Lung (tissue), 12 donors: ENCODE results near the gene SSBP3. TPM values are rescaled to one million over a fixed set of nuclear protein-coding genes. Genes with fewer than 3 reads are reported as not detected.

Source experiments
- ATAC-seq: fragments of 200-7000 bp; cut with Tn5 transposase; one replicate; pipeline ENCODE4 v1.9.1; 2020; ENCODE audit warnings: moderate number of reproducible peaks; ENCODE audit not compliant: insufficient read depth, low FRiP score
- DNase-seq, 3 donors: peaks; one replicate each; pipeline ENCODE4 v3.0.0-alpha.2; 2013 to 2017
- H3K27ac ChIP-seq, 2 donors: one replicate each; pipeline ENCODE4 v1.5.1; 2013; ENCODE audit warnings: mild to moderate bottlenecking in 2 of 2, moderate library complexity in 2 of 2, control low read depth in 1 of 2, inconsistent platforms in 1 of 2, low read depth in 1 of 2, low read length in 1 of 2
- H3K27me3 ChIP-seq, 3 donors: one replicate each; pipeline ENCODE4 v1.5.1; 2013; ENCODE audit warnings: low read length in 2 of 3; ENCODE audit not compliant: control insufficient read depth in 3 of 3, insufficient read depth in 3 of 3
- H3K36me3 ChIP-seq, 4 donors: one replicate each; pipeline ENCODE4 v1.5.1; 2013; ENCODE audit warnings: low read length in 4 of 4, mild to moderate bottlenecking in 1 of 4, moderate library complexity in 1 of 4; ENCODE audit not compliant: control insufficient read depth in 4 of 4, insufficient read depth in 4 of 4
- H3K4me1 ChIP-seq, 5 donors: one replicate each; pipeline ENCODE4 v1.5.1; 2013; ENCODE audit warnings: low read length in 5 of 5, mild to moderate bottlenecking in 2 of 5, moderate library complexity in 1 of 5; ENCODE audit not compliant: control insufficient read depth in 5 of 5, insufficient read depth in 5 of 5
- H3K4me3 ChIP-seq: one replicate; pipeline ENCODE4 v1.5.1; 2013; ENCODE audit warnings: mild to moderate bottlenecking, control low read depth, moderate library complexity
- H3K9ac ChIP-seq, 2 donors: one replicate each; pipeline ENCODE4 v1.5.1; 2013; ENCODE audit warnings: low read length in 2 of 2, control low read depth in 1 of 2; ENCODE audit not compliant: insufficient read depth in 1 of 2
- H3K9me3 ChIP-seq, 4 donors: one replicate each; pipeline ENCODE4 v1.5.1; 2013; ENCODE audit warnings: low read length in 3 of 4, mild to moderate bottlenecking in 1 of 4, moderate library complexity in 1 of 4; ENCODE audit not compliant: control insufficient read depth in 4 of 4, insufficient read depth in 3 of 4
- WGBS, 2 donors: extraction: QIAGEN DNeasy Blood & Tissue Kit; methylation state at CpG; one replicate each; pipeline ENCODE4 v1.1.7; 2013; 5-methylcytosine and 5-hydroxymethylcytosine counted together
- polyA plus RNA-seq, 2 donors: library from polyadenylated mRNA; stranded (reverse); fragments of 200-250 nt; gene quantifications; one replicate each; pipeline ENCODE4 v1.2.1, GENCODE V29; 2013
- total RNA-seq, 2 donors: library from RNA; depleted of rRNA in 1 of 2; stranded (reverse); fragments of >200 nt in 1 of 2; gene quantifications; one replicate each; pipeline ENCODE4 v1.2.1, GENCODE V29; 2014 to 2021
- TF ChIP-seq, protein P1 (sequence below): IDR thresholded peaks from 2 replicates; pipeline ENCODE4 v1.5.1; 2012; ENCODE audit warnings: mild to moderate bottlenecking; ENCODE audit errors: control extremely low read depth, extremely low read depth
- donor health status: control.
- donor health status: control.
- donor health status: Bipolar disorder and iron deficiency.
- donor health status: healthy.
- donor health status: DM: yes; HTN: yes; CAD: no.

Gene SSBP3
- total and polyA plus RNA-seq, 4 donors, result 15.9 to 47.8 (median 34.8) TPM

DNA sequence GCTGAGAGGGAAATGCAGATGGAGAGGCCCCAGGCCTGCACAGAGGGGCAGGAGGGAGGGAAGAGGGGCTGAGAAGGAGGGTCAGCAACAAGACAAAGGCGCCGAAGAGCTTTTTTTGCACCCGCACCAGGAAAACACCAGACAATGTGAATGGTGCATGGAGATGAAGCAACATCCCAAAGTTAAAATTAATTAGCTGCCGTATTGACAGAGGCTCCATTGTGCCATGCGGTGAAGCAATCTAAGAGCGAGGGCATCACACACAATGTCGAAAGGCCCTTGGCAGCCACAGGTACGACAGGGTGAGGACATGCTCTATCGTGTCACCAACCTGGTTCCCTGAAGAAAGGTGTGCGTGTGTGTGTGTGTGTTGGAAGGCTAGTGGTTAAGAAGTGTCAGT lies 41.2 kb downstream of the SSBP3 start:
- H3K27ac ChIP-seq, result no peak overlapping the region
- H3K4me1 ChIP-seq, result peaks cover 5 to 23% (median 11%) of the 10 kb centered on the region in 5 donors
- no peak for DNase-seq
- H3K36me3 ChIP-seq, result peaks cover 0 to 4% (median 1%) of the 10 kb centered on the region in 4 donors
- no peaks in the 10 kb centered on the region for H3K9me3 ChIP-seq
- TF ChIP-seq, protein P1, sequence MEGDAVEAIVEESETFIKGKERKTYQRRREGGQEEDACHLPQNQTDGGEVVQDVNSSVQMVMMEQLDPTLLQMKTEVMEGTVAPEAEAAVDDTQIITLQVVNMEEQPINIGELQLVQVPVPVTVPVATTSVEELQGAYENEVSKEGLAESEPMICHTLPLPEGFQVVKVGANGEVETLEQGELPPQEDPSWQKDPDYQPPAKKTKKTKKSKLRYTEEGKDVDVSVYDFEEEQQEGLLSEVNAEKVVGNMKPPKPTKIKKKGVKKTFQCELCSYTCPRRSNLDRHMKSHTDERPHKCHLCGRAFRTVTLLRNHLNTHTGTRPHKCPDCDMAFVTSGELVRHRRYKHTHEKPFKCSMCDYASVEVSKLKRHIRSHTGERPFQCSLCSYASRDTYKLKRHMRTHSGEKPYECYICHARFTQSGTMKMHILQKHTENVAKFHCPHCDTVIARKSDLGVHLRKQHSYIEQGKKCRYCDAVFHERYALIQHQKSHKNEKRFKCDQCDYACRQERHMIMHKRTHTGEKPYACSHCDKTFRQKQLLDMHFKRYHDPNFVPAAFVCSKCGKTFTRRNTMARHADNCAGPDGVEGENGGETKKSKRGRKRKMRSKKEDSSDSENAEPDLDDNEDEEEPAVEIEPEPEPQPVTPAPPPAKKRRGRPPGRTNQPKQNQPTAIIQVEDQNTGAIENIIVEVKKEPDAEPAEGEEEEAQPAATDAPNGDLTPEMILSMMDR, result no peak
- ATAC-seq, result no peak
- H3K9ac ChIP-seq, result no peak overlapping the region
- H3K4me3 ChIP-seq, result no peak overlapping the region
- WGBS, 2 donors, result 56 to 70% methylated on average over 10 of the region's 10 CpGs
- H3K27me3 ChIP-seq, result no peaks in the 10 kb centered on the region

DNA sequence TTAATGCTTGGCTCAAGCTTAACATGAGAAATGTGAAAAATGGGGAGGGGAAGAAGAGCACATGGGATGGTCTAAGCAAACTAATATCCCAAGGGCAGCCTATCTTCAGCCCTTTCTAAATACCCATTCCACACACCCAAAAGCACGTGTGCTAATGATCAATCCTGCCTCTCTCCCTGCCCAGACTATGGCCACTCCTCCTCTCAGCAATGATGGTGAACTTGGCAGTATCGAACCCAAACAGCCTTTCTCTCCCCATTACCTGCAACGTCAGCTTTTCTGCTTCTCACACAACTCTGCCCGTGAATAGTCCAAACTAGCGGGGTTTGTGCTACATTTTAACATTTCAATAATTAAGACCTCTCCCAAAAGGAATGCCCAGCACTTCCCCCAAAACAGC lies 41.6 kb downstream of the SSBP3 start:
- Histone ChIP-seq H3K9ac (no peak overlapping the region), H3K36me3 (peaks cover 0 to 3% (median 1%) of the 10 kb centered on the region in 4 donors), H3K4me3 (no peak overlapping the region), H3K27me3 (no peaks in the 10 kb centered on the region), H3K9me3 (no peaks in the 10 kb centered on the region), H3K4me1 (peaks cover 8 to 23% (median 11%) of the 10 kb centered on the region in 5 donors), H3K27ac (no peak overlapping the region)
- no peak for ATAC-seq
- TF ChIP-seq, protein P1, result no peak
- DNase-seq, result no peak
- WGBS, 2 donors, result 84 to 94% methylated on average over 5 of the region's 5 CpGs

- Histone ChIP-seq H3K27ac (no peak overlapping the region), H3K36me3 (peaks cover 0 to 3% (median 0%) of the 10 kb centered on the region in 4 donors), H3K27me3 (no peaks in the 10 kb centered on the region), H3K4me3 (no peak overlapping the region), H3K9me3 (no peaks in the 10 kb centered on the region), H3K4me1 (peaks cover 11 to 26% (median 12%) of the 10 kb centered on the region in 5 donors), H3K9ac (no peak overlapping the region)
- DNase-seq (no peak), ATAC-seq (no peak)
- TF ChIP-seq, protein P1, result no peak
Measured at GRCh38 chr1:54363925-54364324, 42.3 kb downstream of the SSBP3 start.

DNA sequence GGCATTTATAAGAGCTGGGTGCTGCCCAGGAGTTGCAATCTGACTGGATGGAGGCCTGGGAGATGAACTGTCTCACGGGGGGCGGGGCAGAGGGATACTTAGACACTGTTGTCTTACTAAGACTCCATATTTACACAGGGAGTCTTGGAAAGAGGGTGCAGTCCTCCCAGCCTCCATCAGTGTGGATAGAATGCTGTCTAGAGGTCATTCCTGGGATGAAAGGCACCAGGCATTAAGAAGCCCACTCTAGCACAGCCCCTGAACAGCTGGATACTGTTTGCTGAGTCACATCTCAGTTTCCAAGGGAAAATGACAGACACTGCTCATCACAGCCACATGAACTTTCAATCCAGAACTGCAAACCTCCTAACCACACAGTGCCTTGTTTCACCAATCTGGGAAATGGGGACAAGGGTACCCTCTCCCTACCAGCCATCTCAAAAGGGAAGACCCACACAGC lies 43.3 kb downstream of the SSBP3 start:
- no peaks in the 10 kb centered on the region for H3K9me3 ChIP-seq
- H3K9ac ChIP-seq, result no peak overlapping the region
- no peaks in the 10 kb centered on the region for H3K27me3 ChIP-seq
- no peak for DNase-seq
- H3K4me3 ChIP-seq, result no peak overlapping the region
- WGBS, 2 donors, result 88% methylated on average over 2 of the region's 2 CpGs
- ATAC-seq, result no peak
- no peak overlapping the region for H3K27ac ChIP-seq
- TF ChIP-seq, protein P1, result no peak
- peaks cover 0 to 6% (median 1%) of the 10 kb centered on the region in 4 donors for H3K36me3 ChIP-seq
- peaks cover 11 to 36% (median 18%) of the 10 kb centered on the region in 5 donors for H3K4me1 ChIP-seq
